NB4 (cell line): ENCODE results near the gene ELK3.

ENCODE experiments used
- DNase-seq: peaks from one replicate; pipeline ENCODE4 v3.0.0; 2010; ENCODE audit warnings: low read depth
- H3K4me3 ChIP-seq: one replicate; pipeline ENCODE4 v1.5.1; 2011; ENCODE audit warnings: mild to moderate bottlenecking, low read depth, low read length, moderate library complexity
- MYC ChIP-seq: IDR thresholded peaks from 2 replicates; pipeline ENCODE4 v1.6.1; 2011; ENCODE audit warnings: low read depth, low read length
- POLR2A ChIP-seq: IDR thresholded peaks from 2 replicates; pipeline ENCODE4 v1.6.1; 2011; ENCODE audit warnings: mild to moderate bottlenecking; ENCODE audit not compliant: insufficient read length; ENCODE audit errors: extremely low read depth
- TF ChIP-seq, protein P1 (sequence below): IDR thresholded peaks from one replicate; pipeline ENCODE4 v1.5.1; 2012; ENCODE audit warnings: low read depth, low read length
- TF ChIP-seq, protein P2 (sequence below): IDR thresholded peaks from 2 replicates; pipeline ENCODE4 v1.6.1; 2011; ENCODE audit warnings: low read depth, low read length

Gene ELK3

DNA sequence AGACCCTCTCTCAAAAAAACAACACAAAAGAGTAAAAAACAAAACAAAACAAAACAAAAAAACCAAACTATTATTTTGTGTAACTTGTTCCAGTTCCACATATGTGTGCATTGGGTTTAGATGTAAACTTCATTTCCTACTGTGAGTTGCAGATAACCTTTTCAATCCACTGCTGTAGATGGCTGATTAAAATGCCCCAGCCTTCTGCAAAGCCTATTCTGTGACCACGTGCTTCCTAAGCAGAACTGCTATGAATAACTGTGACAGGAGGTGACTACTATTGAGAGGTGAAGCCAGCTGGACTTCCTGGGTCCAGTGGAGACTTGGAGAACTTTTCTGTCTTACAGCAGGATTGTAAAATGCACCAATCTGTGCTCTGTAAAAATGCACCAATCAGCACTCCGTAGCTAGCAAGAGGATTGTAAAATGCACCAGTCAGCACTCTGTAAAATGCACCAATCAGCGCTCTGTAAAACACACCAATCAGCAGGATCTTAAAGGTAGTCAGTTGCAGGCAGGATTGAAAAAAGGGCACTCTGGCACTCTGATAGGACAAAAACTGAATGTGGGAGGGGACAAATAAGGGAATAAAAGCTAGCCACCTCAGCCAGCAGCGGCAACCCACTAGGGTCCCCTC lies 10.3 kb upstream of the ELK3 start:
- DNase-seq, result peak; percentile 43
- no peak overlapping the region for H3K4me3 ChIP-seq
- no peak for TF ChIP-seq POLR2A
- TF ChIP-seq, protein P1, sequence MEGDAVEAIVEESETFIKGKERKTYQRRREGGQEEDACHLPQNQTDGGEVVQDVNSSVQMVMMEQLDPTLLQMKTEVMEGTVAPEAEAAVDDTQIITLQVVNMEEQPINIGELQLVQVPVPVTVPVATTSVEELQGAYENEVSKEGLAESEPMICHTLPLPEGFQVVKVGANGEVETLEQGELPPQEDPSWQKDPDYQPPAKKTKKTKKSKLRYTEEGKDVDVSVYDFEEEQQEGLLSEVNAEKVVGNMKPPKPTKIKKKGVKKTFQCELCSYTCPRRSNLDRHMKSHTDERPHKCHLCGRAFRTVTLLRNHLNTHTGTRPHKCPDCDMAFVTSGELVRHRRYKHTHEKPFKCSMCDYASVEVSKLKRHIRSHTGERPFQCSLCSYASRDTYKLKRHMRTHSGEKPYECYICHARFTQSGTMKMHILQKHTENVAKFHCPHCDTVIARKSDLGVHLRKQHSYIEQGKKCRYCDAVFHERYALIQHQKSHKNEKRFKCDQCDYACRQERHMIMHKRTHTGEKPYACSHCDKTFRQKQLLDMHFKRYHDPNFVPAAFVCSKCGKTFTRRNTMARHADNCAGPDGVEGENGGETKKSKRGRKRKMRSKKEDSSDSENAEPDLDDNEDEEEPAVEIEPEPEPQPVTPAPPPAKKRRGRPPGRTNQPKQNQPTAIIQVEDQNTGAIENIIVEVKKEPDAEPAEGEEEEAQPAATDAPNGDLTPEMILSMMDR, result no peak
- peak; percentile 64 for TF ChIP-seq MYC
- TF ChIP-seq, protein P2, sequence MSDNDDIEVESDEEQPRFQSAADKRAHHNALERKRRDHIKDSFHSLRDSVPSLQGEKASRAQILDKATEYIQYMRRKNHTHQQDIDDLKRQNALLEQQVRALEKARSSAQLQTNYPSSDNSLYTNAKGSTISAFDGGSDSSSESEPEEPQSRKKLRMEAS, result peak; percentile 96

DNA sequence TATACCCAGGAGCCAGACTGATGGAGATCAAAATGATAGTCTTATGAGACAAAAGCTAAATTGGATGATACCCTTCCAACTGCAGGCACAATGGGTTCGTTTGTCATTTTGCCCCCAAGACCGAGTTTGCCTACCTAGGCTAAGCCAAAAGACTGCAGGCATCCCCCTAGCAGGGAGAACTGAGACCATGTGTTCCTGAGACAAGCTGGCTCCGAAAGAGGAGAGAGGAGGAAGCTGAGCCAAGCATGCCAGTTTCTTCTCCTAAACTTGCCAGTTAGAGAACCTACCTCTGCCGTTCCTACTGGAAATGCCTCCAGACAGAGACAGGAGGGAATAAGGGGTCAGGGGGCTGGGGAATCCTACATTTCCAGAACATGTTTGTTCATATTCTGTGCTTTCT lies 8.3 kb upstream of the ELK3 start:
- H3K4me3 ChIP-seq, result no peak overlapping the region
- DNase-seq, result no peak
- TF ChIP-seq, protein P2, result no peak
- TF ChIP-seq, protein P1, result no peak
- TF ChIP-seq POLR2A, result no peak
- no peak for TF ChIP-seq MYC

DNA sequence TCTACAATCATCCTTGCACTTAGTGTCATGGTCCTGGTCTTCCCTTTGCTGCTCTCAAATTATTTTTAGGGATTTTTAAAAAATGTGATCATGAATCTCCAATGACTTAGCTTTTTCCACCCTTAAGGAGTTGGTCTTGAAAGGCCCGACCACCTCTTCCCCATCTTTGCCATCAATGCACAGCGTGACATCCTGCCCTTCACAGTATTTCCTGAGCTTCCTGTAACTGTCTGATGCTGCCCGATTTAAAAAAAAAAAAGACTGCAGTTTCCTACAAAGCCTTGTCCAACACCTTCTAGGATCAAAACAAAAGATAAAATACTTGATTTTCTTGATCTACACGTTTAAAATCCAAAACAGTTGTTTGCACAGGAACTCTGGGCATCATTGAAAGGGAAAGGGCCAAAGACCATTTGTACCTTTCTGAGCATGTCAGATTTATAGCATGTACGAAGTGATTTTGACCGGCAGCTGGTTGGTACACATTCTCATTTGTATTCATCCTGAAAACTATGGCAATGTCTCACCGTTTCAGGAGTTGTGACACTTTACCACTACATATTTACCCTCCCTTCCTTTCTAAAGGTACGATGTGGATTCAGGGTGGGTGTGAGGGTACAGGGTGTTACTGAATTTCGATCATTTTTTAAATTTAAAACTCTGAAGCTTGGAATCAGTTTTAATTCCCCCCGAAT lies 7.4 kb upstream of the ELK3 start:
- no peak overlapping the region for H3K4me3 ChIP-seq
- DNase-seq, result no peak
- TF ChIP-seq POLR2A (no peak), MYC (no peak)
- TF ChIP-seq, protein P1, result no peak
- TF ChIP-seq, protein P2, result no peak

DNA sequence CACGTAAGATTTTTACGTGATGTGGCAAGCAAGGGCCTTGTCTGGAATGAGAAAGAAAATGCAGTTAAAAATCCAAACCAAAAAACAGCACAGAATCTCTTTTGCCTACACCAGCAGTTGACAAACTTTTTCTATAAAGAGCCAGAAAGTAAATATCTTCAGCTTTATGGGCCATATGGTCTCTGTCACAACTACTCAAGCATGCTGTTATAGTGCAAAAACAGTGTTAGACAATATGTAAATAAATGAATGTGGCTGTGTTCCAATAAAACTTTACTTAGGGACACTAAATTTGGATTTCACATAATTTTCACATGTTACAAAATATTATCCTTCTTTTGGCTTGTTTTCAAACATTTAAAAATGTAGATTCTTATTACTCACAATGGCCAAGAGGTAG lies 6.2 kb upstream of the ELK3 start:
- TF ChIP-seq, protein P1, result no peak
- TF ChIP-seq POLR2A (no peak), MYC (no peak)
- TF ChIP-seq, protein P2, result no peak
- no peak overlapping the region for H3K4me3 ChIP-seq
- no peak for DNase-seq

DNA sequence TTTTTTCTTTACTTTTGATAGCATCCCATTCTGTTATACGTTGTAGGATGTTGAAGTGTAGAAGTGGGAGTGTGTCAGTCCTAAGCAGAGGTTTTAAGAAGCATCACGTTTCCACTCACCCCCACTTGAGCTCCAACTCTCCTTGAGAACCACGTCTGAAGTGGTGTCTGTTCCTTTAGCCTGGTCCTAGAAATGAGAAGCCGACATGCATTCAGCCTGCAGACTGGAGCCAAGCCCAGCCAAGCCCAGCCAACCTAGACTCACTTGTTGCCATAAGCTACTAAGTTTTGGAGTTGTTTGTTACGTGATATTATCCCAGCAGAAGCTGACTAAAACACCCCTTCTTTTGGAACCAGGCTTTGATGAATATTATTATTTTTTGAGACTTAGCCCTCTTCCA lies 4.4 kb upstream of the ELK3 start:
- DNase-seq, result no peak
- no peak overlapping the region for H3K4me3 ChIP-seq
- TF ChIP-seq, protein P2, result no peak
- TF ChIP-seq POLR2A (no peak), MYC (no peak)
- TF ChIP-seq, protein P1, result no peak
